HCT116 (cell line): ENCODE measurements around the gene KCNN3. TPM values are rescaled to one million over a fixed set of nuclear protein-coding genes. Genes with fewer than 3 reads are reported as not detected.

Experiments used
- ATAC-seq: fragments of 200-7000 bp; cut with Tn5 transposase; 2 replicates; pipeline ENCODE4 v1.9.1; 2020; ENCODE audit warnings: mild to moderate bottlenecking, moderate library complexity
- BruUV-seq: library from RNA; stranded (reverse); fragments of 400-500 nt; replicated peaks from 2 replicates; lab custom pipeline; 2021; lab: Mats Ljungman, UMichigan
- CTCF ChIA-PET: fragments of 300-600 bp; sonication (Branson Sonifier 250); formaldehyde crosslinking; loops from one replicate; lab custom pipeline; 2021; ENCODE audit warnings: antibody characterized with exemption; lab: Charles Lee
- POLR2A ChIA-PET: fragments of 300-600, 350-600 bp; sonication (Branson Sonifier 250); formaldehyde crosslinking; loops from one replicate; lab custom pipeline; 2021; ENCODE audit warnings: antibody characterized with exemption; lab: Charles Lee
- RAD21 ChIA-PET, 2 experiments: fragments of 300-600 bp; sonication (Branson Sonifier 250); formaldehyde crosslinking; loops; one replicate each; lab custom pipeline; 2023; ENCODE audit warnings: low total read pairs in 2 of 2; ENCODE audit not compliant: uncharacterized antibody in 2 of 2, unreplicated experiment in 2 of 2, low non-redundant PET in 1 of 2; lab: Charles Lee
- DNase-seq: peaks from one replicate; pipeline ENCODE4 v3.0.0-alpha.2; 2010; ENCODE audit warnings: low read depth, low spot score
- H2AFZ ChIP-seq: fragments of 200-600 bp; shearing (Covaris generic), sonication (generic); 2 replicates; pipeline ENCODE4 v1.6.1; 2017; ENCODE audit warnings: low read depth, mixed run types, mixed read lengths, antibody characterized with exemption, low read length; ENCODE audit not compliant: poor library complexity, severe bottlenecking
- H3K27ac ChIP-seq: 2 replicates; pipeline ENCODE4 v1.5.1; 2012; ENCODE audit warnings: low read depth, low read length
- H3K27me3 ChIP-seq: fragments of 200-600 bp; sonication (generic); 2 replicates; pipeline ENCODE4 v1.6.1; 2016; ENCODE audit warnings: mixed run types, low read length, mixed read lengths; ENCODE audit not compliant: insufficient read depth
- H3K36me3 ChIP-seq, 2 experiments: fragments of 200-500 bp in 1 of 2; fragments of 200-600 bp in 1 of 2; sonication (Bioruptor generic) in 1 of 2; sonication (generic) in 1 of 2; 2 replicates each; pipeline versions ENCODE4 v1.5.1 to v1.6.1; 2014 to 2016; ENCODE audit warnings: low read length in 2 of 2, inconsistent platforms in 1 of 2, mixed read lengths in 1 of 2, mixed run types in 1 of 2; ENCODE audit not compliant: insufficient read depth in 2 of 2, control insufficient read depth in 1 of 2
- H3K4me1 ChIP-seq, 2 experiments: fragments of 200-600 bp in 1 of 2; sonication (generic) in 1 of 2; 2 replicates each; pipeline versions ENCODE4 v1.5.1 to v1.6.1; 2012 to 2017; ENCODE audit warnings: low read length in 2 of 2, inconsistent platforms in 1 of 2, mild to moderate bottlenecking in 1 of 2, mixed read lengths in 1 of 2, mixed run types in 1 of 2, moderate library complexity in 1 of 2; ENCODE audit not compliant: insufficient read depth in 2 of 2, control insufficient read depth in 1 of 2
- H3K4me2 ChIP-seq: fragments of 200-600 bp; sonication (generic); 2 replicates; pipeline ENCODE4 v1.6.1; 2017; ENCODE audit warnings: mixed run types, low read length, mixed read lengths
- H3K4me3 ChIP-seq, 2 experiments: fragments of 200-600 bp in 1 of 2; sonication (generic) in 1 of 2; replicated peaks in 1 of 2; 2 replicates each; pipeline ENCODE4 v1.5.1; 2011 to 2016; ENCODE audit warnings: low read length in 2 of 2, control low read depth in 1 of 2, low read depth in 1 of 2, mild to moderate bottlenecking in 1 of 2, mixed read lengths in 1 of 2, mixed run types in 1 of 2
- H3K79me2 ChIP-seq: fragments of 200-600 bp; sonication (generic); 2 replicates; pipeline ENCODE4 v1.6.1; 2017; ENCODE audit warnings: mild to moderate bottlenecking, mixed run types, low read length, moderate library complexity, mixed read lengths; ENCODE audit not compliant: insufficient read depth
- H3K9ac ChIP-seq: fragments of 200-600 bp; sonication (generic); 2 replicates; pipeline ENCODE4 v1.6.1; 2016; ENCODE audit warnings: low read length, mixed read lengths
- H3K9me2 ChIP-seq: fragments of 200-600 bp; sonication (generic), shearing (Covaris generic); 2 replicates; pipeline ENCODE4 v1.6.1; 2017; ENCODE audit warnings: mixed run types, mild to moderate bottlenecking, moderate library complexity; ENCODE audit not compliant: insufficient read depth
- H3K9me3 ChIP-seq, 2 experiments: fragments of 200-500 bp in 1 of 2; fragments of 200-600 bp in 1 of 2; sonication (Bioruptor generic) in 1 of 2; sonication (generic) in 1 of 2; 2 replicates each; pipeline ENCODE4 v1.6.1; 2014 to 2017; ENCODE audit warnings: low read length in 2 of 2, mixed read lengths in 2 of 2, inconsistent platforms in 1 of 2, low read depth in 1 of 2, mild to moderate bottlenecking in 1 of 2, mixed run types in 1 of 2, moderate library complexity in 1 of 2; ENCODE audit not compliant: control insufficient read depth in 1 of 2, insufficient read depth in 1 of 2
- H4K20me1 ChIP-seq: fragments of 200-600 bp; sonication (generic), shearing (Covaris generic); 2 replicates; pipeline ENCODE4 v1.6.1; 2017; ENCODE audit warnings: mixed run types, mild to moderate bottlenecking, moderate library complexity; ENCODE audit not compliant: insufficient read depth
- ATF3 ChIP-seq: IDR thresholded peaks from 2 replicates; pipeline ENCODE4 v1.6.1; 2012
- CBX3 ChIP-seq: IDR thresholded peaks from 2 replicates; pipeline ENCODE4 v1.6.1; 2012; ENCODE audit warnings: low read depth
- CTCF ChIP-seq, 3 experiments: fragments of 200-600 bp in 1 of 3; sonication (generic) in 1 of 3; IDR thresholded peaks in 2 of 3; conservative IDR thresholded peaks in 1 of 3; 2 replicates each; pipeline ENCODE4 v1.5.1; 2012 to 2017; ENCODE audit warnings: low read depth in 2 of 3, low read length in 2 of 3, antibody characterized with exemption in 1 of 3, borderline replicate concordance in 1 of 3, control low read depth in 1 of 3, mild to moderate bottlenecking in 1 of 3, mixed read lengths in 1 of 3, mixed run types in 1 of 3, moderate library complexity in 1 of 3; ENCODE audit not compliant: insufficient read depth in 1 of 3
- ELF1 ChIP-seq: IDR thresholded peaks from 2 replicates; pipeline ENCODE4 v1.6.1; 2012; ENCODE audit warnings: low read depth, borderline replicate concordance
- EZH2 ChIP-seq: fragments of 200-600 bp; sonication (generic); IDR thresholded peaks from 2 replicates; pipeline ENCODE4 v1.6.1; 2017; ENCODE audit warnings: antibody characterized with exemption, mixed run types
- EZH2phosphoT487 ChIP-seq: fragments of 200-600 bp; IDR thresholded peaks from 2 replicates; pipeline ENCODE4 v1.6.1; 2018; ENCODE audit warnings: antibody characterized with exemption, borderline replicate concordance
- FOSL1 ChIP-seq: IDR thresholded peaks from 2 replicates; pipeline ENCODE4 v1.6.1; 2012; ENCODE audit warnings: low read depth
- JUND ChIP-seq: IDR thresholded peaks from 2 replicates; pipeline ENCODE4 v1.6.1; 2012
- POLR2AphosphoS5 ChIP-seq: IDR thresholded peaks from 2 replicates; pipeline ENCODE4 v1.6.1; 2011; ENCODE audit warnings: mild to moderate bottlenecking, low read depth, low read length, moderate library complexity
- REST ChIP-seq: IDR thresholded peaks from 2 replicates; pipeline ENCODE4 v1.6.1; 2012; ENCODE audit warnings: low read depth
- SIN3A ChIP-seq: IDR thresholded peaks from 2 replicates; pipeline ENCODE4 v1.6.1; 2012; ENCODE audit warnings: low read depth
- TCF7L2 ChIP-seq: IDR thresholded peaks from 2 replicates; pipeline ENCODE4 v1.7.0; 2011; ENCODE audit warnings: borderline replicate concordance, inconsistent platforms; ENCODE audit not compliant: insufficient read depth, insufficient read length; ENCODE audit errors: extremely low read depth
- ZBTB33 ChIP-seq: IDR thresholded peaks from 2 replicates; pipeline ENCODE4 v1.6.1; 2011; ENCODE audit warnings: mild to moderate bottlenecking, low read length, moderate library complexity; ENCODE audit not compliant: insufficient replicate concordance; ENCODE audit errors: extremely low read depth
- ZNF274 ChIP-seq: fragments of 200-500 bp; sonication (Bioruptor generic); IDR thresholded peaks from 2 replicates; pipeline ENCODE4 v1.6.1; 2014; ENCODE audit warnings: mild to moderate bottlenecking, low read depth, low read length, inconsistent platforms
- intact Hi-C: fragments of 100-400 bp; cut with micrococcal nuclease; formaldehyde crosslinking; loops from 2 replicates; pipeline ENCODE4 v1.10.0; 2022
- total RNA-seq: library from RNA; stranded (reverse); gene quantifications from one replicate; pipeline ENCODE4 v1.2.1, GENCODE V29; 2021; ENCODE audit not compliant: unreplicated experiment

Gene KCNN3
- total RNA-seq, 1 experiment from 2014 or later: 1.1 TPM

- TF ChIP-seq ZNF274 (no peak), CTCF (IDR thresholded peaks at IDR 0.05 in 2 of 3, conservative IDR thresholded peaks at IDR 0.05 in 1 of 3; ENCODE audit: borderline replicate concordance in 1 of 3, insufficient read depth in 1 of 3, low read depth in 2 of 3, low read length in 2 of 3) (no peak), FOSL1 (no peak), ZBTB33 (no peak), TCF7L2 (no peak)
Observed at GRCh38 chr1:154774175-154774855, 95.8 kb downstream of the KCNN3 start (continued).

GRCh38 chr1:154773551-154773950 lies 96.5 kb downstream of the KCNN3 start:
- Histone ChIP-seq H3K79me2 (no peaks in the 10 kb centered on the region), H2AFZ (no peak overlapping the region), H3K4me3 (no peak overlapping the region), H3K36me3 (no peaks in the 10 kb centered on the region), H4K20me1 (no peaks in the 10 kb centered on the region), H3K27me3 (no peaks in the 10 kb centered on the region), H3K9me2 (no peaks in the 10 kb centered on the region), H3K4me2 (no peak overlapping the region), H3K4me1 (peaks cover 6 to 20% of the 10 kb centered on the region in 2 experiments; a peak in 3 of 4 replicates), H3K27ac (no peak overlapping the region), H3K9ac (no peak overlapping the region), H3K9me3 (no peaks in the 10 kb centered on the region)
- ChIA-PET POLR2A (no interaction called here), CTCF (interaction anchor here (1.9 to 2.3 kb wide), 2 partner anchors 8 to 12 kb away, joined by 4 to 7 read pairs; no protein-coding TSS in a partner anchor), RAD21 (no interaction called here)
- ATAC-seq: no peak
- intact Hi-C loops: no loop called here
- BruUV-seq: no TSS peak
- DNase-seq: no peak
- TF ChIP-seq JUND (no peak), FOSL1 (no peak), REST (no peak), SIN3A (no peak), EZH2phosphoT487 (no peak), TCF7L2 (no peak), ATF3 (no peak), CBX3 (no peak), ELF1 (no peak), POLR2AphosphoS5 (no peak), EZH2 (no peak)
